Body of pancreas (tissue), 4 donors: ENCODE results near the gene TMEM63C. TPM values are rescaled to one million over a fixed set of nuclear protein-coding genes. Genes with fewer than 3 reads are reported as not detected.

Source experiments
- ATAC-seq: fragments of 150-250 bp; one replicate; pipeline ENCODE4 v1.9.1; 2016
- DNase-seq, 4 donors: peaks; one replicate each; pipeline ENCODE4 v3.0.0-alpha.2; 2019
- H3K27ac ChIP-seq, 4 donors: fragments of 200-600 bp; sonication (generic); 1 replicate in 3 of 4; 2 replicates in 1 of 4; pipeline versions ENCODE4 v1.5.1 to v1.6.1; 2016 to 2019; ENCODE audit warnings: mild to moderate bottlenecking in 1 of 4, mixed read lengths in 1 of 4, moderate library complexity in 1 of 4
- H3K27me3 ChIP-seq, 2 donors: fragments of 200-600 bp; sonication (generic); one replicate each; pipeline ENCODE4 v1.6.0; 2016; ENCODE audit warnings: mild to moderate bottlenecking in 1 of 2
- H3K36me3 ChIP-seq, 2 donors: fragments of 200-600 bp; sonication (generic); replicated peaks in 1 of 2; 2 replicates each; pipeline ENCODE4 v1.5.1; 2016; ENCODE audit warnings: low read depth in 2 of 2; ENCODE audit not compliant: insufficient read depth in 1 of 2
- H3K4me1 ChIP-seq: fragments of 200-600 bp; sonication (generic); one replicate; pipeline ENCODE4 v1.6.0; 2016
- H3K4me3 ChIP-seq, 2 donors: fragments of 200-600 bp; sonication (generic); 1 replicate in 1 of 2; 2 replicates in 1 of 2; pipeline ENCODE4 v1.5.1; 2016 to 2019
- H3K9me3 ChIP-seq, 3 donors: fragments of 200-600 bp; sonication (generic); 1 replicate in 2 of 3; 2 replicates in 1 of 3; pipeline ENCODE4 v1.5.1; 2016
- CTCF ChIP-seq, 7 experiments: fragments of 450-650 bp in 4 of 7; fragments of 200-600 bp in 3 of 7; sonication (generic) in 3 of 7; IDR thresholded peaks; one replicate each; pipeline ENCODE4 v1.5.1; 2016 to 2019; ENCODE audit warnings: antibody characterized with exemption in 7 of 7
- POLR2A ChIP-seq, 3 donors: fragments of 450-650 bp; IDR thresholded peaks; one replicate each; pipeline ENCODE4 v1.6.1; 2016; ENCODE audit warnings: antibody characterized with exemption in 3 of 3, mild to moderate bottlenecking in 2 of 3
- WGBS, 2 donors: methylation state at CpG; one replicate each; pipeline ENCODE4 v1.1.5; 2017; 5-methylcytosine and 5-hydroxymethylcytosine counted together
- intact Hi-C: fragments of 100-400 bp; cut with DNase I; formaldehyde crosslinking; loops from one replicate; pipeline ENCODE4 v1.15.1; 2023
- total RNA-seq, 2 donors: library from RNA; depleted of rRNA; stranded (reverse); fragments of >200 nt; gene quantifications; one replicate each; pipeline ENCODE4 v1.1.0, GENCODE V29; 2016

Gene TMEM63C
- total RNA-seq, 2 donors from 2014 or later = 0.33 to 3.6 TPM

GRCh38 chr14:77180726-77181602 is 634 bp upstream of the TMEM63C start:
- WGBS, 2 donors = 33 to 40% methylated on average over 11 to 12 of the region's 12 CpGs
- H3K27ac ChIP-seq = no peak overlapping the region
- no peaks in the 10 kb centered on the region for H3K9me3 ChIP-seq
- no peaks in the 10 kb centered on the region for H3K36me3 ChIP-seq
- peak overlapping the region in 1 of 2 donors; percentile 34 for H3K4me3 ChIP-seq
- intact Hi-C loops = no loop called here
- peaks cover 13% of the 10 kb centered on the region for H3K4me1 ChIP-seq
- DNase-seq = no peak
- H3K27me3 ChIP-seq = no peaks in the 10 kb centered on the region
- no peak for ATAC-seq
- TF ChIP-seq POLR2A (IDR thresholded peaks at IDR 0.05) (no peak), CTCF (IDR thresholded peaks at IDR 0.05) (no peak)

GRCh38 chr14:77183896-77184295 is 2.3 kb downstream of the TMEM63C start:
- no peaks in the 10 kb centered on the region for H3K27me3 ChIP-seq
- intact Hi-C loops = no loop called here
- H3K4me3 ChIP-seq = no peak overlapping the region
- WGBS, 2 donors = 66 to 71% methylated on average over 5 of the region's 5 CpGs
- DNase-seq (no peak), ATAC-seq (no peak)
- H3K36me3 ChIP-seq = no peaks in the 10 kb centered on the region
- TF ChIP-seq CTCF (IDR thresholded peaks at IDR 0.05) (no peak), POLR2A (IDR thresholded peaks at IDR 0.05) (no peak)
- H3K27ac ChIP-seq = no peak overlapping the region
- H3K4me1 ChIP-seq = peaks cover 30% of the 10 kb centered on the region
- no peaks in the 10 kb centered on the region for H3K9me3 ChIP-seq

- DNase-seq (no peak), ATAC-seq (no peak)
- WGBS, 2 donors = 76 to 78% methylated on average over 8 to 11 of the region's 11 CpGs
- TF ChIP-seq POLR2A (IDR thresholded peaks at IDR 0.05) (no peak), CTCF (IDR thresholded peaks at IDR 0.05) (no peak)
- no peak overlapping the region for H3K4me3 ChIP-seq
- intact Hi-C loops = no loop called here
- H3K9me3 ChIP-seq = no peaks in the 10 kb centered on the region
- H3K27me3 ChIP-seq = no peaks in the 10 kb centered on the region
- peaks cover 30% of the 10 kb centered on the region for H3K4me1 ChIP-seq
- H3K36me3 ChIP-seq = no peaks in the 10 kb centered on the region
- H3K27ac ChIP-seq = no peak overlapping the region
These were observed 2.9 kb downstream of the TMEM63C start for GRCh38 chr14:77184396-77185092.

- Histone ChIP-seq H3K4me1 (peaks cover 30% of the 10 kb centered on the region), H3K27me3 (no peaks in the 10 kb centered on the region), H3K9me3 (no peaks in the 10 kb centered on the region), H3K4me3 (no peak overlapping the region), H3K36me3 (no peaks in the 10 kb centered on the region), H3K27ac (no peak overlapping the region)
- TF ChIP-seq POLR2A (IDR thresholded peaks at IDR 0.05) = no peak
- no peak for TF ChIP-seq CTCF (IDR thresholded peaks at IDR 0.05)
- intact Hi-C loops = no loop called here
- 78 to 88% methylated on average over 1 to 2 of the region's 2 CpGs for WGBS, 2 donors
- ATAC-seq = no peak
- no peak for DNase-seq
These were observed 3.5 kb downstream of the TMEM63C start for GRCh38 chr14:77185093-77185465.
